Pons (tissue), 1 donor: Measurements from ENCODE around the gene DCC.

Experiments
- DNase-seq: peaks from one replicate; pipeline ENCODE4 v3.0.0-alpha.2; 2016; ENCODE audit warnings: low spot score

The DCC gene

GRCh38 chr18:53224128-53224778 lies 884.3 kb downstream of the DCC start:
- DNase-seq: no peak

GRCh38 chr18:53225567-53226325 lies 885.7 kb downstream of the DCC start:
- no peak for DNase-seq

- no peak for DNase-seq
Observed at GRCh38 chr18:53234610-53235009, 894.6 kb downstream of the DCC start.

DNA sequence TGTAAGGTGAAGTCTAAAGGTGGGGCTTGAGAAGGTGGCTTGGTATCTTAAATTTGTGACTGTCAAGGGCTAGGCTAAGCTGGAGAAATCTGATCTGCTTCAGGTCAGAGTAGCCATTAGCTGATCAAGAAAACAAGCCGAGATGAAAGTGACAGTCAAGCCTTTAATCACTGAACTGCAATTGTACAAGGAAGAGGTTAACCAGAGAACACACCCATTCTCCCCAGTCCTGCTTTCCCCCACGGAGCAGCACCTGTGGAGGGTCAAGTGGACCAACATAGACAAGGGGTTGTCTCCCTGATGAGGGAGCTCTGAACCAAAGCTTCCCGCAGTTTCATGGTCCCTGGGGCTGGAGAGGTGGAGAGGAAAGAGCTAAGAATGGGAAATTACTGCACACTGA lies 901.2 kb downstream of the DCC start:
- DNase-seq: no peak

DNA sequence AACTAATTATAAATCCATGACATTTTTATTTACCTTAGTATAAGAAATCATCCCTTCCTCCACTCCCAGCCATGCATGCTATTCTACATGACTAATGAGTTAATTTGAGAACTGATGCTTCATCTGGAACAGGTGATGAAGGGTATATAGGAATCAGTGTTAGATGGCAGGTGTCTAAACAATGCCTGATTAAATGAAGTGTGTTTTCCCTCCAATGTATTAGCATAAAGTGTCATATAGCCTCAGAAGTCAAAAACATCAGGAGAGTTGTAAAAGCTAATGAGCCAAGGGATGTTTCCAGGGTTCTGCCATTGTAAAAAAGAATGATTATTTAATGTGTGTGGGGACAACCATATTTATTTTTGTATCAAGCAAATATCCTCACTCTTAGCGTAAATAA lies 913.8 kb downstream of the DCC start:
- DNase-seq: no peak

DNA sequence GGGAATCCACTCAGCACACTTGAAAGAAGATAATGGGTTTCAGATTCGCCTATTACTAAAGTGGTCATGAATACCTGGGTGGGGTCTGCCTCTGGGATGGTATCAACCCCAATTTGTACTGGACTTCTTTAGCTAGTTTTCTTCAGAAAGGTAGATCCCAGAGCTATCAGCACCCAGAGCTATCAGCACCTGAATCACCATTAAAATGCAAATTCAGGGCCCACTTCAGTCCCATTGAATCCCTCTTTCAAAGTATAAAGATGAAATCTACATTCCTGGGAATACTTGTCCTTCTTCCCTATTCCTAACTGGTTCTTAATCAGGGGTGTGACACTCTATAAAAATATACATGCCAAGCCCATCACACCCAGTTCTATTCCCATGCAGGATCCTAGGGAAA lies 914.3 kb downstream of the DCC start:
- DNase-seq: no peak

DNA sequence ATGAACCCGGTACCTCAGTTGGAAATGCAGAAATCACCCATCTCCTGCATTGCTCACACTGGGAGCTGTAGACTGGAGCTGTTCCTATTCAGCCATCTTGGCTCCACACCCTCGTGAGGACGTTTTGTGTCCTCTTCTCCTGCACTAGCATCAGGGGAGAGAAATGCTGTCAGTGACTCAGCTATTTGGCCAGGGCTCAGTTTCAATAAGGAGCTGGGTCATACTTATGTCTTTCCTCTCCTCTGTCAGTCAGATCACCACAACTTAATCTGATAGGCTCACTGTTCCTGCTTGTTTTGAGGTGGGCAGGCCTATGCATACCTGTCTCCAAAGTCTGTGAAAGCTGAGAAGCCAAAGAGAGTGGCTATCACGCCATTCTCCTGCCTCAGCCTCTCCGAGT lies 921.2 kb downstream of the DCC start:
- no peak for DNase-seq

GRCh38 chr18:53266850-53267249 lies 926.9 kb downstream of the DCC start:
- no peak for DNase-seq

GRCh38 chr18:53268455-53268854 lies 928.5 kb downstream of the DCC start:
- DNase-seq: no peak

DNA sequence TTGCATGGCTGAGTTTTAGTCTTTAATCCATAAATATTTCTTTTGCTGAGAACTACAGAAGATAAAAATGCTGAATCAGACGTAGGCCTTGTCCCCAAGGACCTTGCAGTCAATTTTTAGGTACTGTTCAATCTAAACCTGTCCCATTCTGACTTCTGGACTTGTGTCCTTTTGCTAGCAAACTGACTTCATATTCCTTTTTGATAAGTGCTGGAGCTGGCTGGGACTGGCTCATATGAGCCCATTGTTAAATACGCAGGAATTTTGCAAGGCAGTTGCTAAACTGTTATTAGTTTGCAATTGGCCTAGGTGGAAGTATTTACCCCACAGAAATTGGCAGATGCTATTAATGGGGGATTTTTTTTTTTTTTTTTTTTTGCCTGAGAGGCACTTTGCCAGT lies 941.4 kb downstream of the DCC start:
- DNase-seq: no peak

DNA sequence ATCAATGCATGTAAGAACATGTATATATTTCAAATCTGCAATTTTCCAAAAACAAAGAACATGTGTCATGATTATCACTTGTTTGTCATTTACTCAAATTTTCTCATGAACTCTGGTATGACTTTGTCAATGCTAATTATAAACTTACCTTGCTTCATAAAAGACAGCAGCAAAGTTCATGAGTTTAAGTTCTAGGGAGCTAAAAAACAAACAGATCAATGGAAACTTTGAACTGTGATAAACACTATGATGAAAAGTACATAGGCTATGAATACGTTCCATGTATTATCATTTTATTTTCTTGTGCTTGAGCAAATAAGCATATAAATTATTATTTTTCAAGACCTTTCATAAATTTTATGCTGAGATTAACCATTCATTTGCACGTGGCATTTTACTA lies 943.7 kb downstream of the DCC start:
- no peak for DNase-seq

- no peak for DNase-seq
Observed at GRCh38 chr18:53305461-53305860, 965.5 kb downstream of the DCC start.

DNA sequence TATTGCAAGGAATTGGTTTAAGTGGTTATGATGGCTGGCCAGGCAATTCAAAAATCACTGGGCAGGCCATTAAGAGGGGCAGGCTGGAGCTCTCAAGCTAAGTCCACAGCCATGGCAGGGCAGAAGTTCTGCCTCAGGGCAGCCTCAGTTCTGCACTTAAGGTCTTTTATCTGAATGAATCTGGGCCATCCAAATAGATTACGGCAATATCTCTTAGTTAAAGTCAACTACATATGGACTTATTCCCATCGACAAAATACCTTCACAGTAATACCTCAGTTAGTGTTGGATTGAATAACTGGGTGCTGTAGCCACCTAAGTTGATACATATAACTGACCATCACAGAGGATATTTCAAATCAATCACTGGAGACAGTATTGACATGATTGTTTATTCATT lies 979.6 kb downstream of the DCC start:
- DNase-seq: no peak

- no peak for DNase-seq
Observed at GRCh38 chr18:53322163-53322562, 982.2 kb downstream of the DCC start.

DNA sequence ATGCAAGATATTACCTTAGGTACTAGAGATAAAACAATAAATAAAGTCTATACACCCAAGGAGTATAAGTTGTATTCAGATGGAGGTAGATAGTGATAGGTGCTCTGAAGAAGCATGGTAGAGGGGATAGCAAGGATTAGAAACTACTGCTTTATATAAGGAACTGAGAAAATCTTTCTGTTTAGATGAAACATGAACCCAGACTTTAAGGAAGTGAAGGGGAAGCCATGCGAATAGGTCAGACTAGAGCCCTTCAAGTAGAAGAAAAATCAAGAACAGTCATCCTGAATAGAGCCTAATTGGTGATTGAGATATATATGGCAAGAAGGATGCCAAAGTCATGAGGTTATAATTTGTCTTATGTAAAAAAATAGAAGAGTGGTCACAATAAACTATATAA lies 984.4 kb downstream of the DCC start:
- no peak for DNase-seq

DNA sequence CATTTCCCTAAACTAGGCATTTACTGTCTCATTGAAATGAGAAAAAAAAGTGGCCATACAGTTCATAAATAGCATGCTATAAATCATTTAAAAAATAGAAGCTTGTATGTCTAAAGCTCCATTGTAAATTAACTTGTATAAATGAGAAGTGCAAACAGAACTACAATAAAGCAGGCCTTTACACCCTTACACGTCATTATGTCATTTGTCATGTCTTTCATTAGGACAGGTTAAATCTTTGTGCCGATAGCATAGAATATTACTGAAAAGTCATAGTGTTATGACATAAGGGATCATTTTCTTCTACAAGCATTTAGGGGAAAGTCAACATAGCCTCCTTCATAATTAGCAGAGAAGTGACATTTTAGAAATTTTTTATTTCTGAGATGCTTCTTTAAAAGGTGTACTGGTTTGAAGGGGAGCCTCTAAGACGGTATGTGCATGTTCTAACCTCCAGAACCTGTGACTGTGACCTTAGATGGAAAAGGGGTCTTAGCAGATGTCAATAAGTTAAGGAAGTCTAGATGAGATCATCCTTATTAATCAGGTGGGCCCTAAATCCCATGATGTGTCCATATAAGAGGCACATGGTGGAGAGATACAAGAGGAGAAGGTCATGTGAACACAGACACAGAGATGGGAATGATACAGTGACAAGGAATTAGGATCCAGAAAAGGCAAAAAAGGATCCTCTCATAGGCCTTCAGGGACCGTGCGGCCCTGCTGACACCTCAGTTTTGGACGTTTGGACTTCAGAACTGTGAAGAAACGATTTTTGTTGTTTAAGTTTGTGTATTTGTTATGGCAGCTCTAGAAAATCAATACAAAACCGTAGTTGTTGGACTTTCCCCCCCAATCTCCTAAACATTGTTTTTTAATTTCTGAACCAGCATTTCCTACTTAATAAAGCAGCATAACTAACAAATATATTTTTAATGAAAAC lies 1020.8 kb downstream of the DCC start:
- DNase-seq: no peak

- DNase-seq: no peak
Observed at GRCh38 chr18:53375621-53376020, 1035.6 kb downstream of the DCC start.

GRCh38 chr18:53380063-53380639 lies 1040.2 kb downstream of the DCC start:
- peak; percentile 80 for DNase-seq

DNA sequence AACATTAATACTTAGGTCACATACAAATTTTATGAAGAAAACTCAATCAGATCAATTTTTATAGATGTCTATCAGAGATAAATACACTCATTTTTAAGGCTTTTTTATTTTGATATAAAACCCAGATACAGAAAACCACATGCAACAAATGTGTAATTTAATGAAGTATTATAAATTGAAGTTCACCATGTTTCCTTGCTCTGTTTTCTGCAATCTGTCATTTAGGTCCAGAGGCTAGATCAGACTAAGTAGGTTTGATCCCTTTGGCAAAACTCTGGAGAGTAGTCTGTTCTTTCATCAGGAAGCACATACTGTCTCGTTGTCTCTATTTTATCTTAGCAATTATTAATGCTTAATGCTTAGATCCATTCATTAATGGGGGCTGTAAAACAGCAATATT lies 1042.9 kb downstream of the DCC start:
- DNase-seq: no peak

- DNase-seq: no peak
Observed at GRCh38 chr18:53385889-53386288, 1045.9 kb downstream of the DCC start.

- no peak for DNase-seq
Observed at GRCh38 chr18:53387581-53387980, 1047.6 kb downstream of the DCC start.

DNA sequence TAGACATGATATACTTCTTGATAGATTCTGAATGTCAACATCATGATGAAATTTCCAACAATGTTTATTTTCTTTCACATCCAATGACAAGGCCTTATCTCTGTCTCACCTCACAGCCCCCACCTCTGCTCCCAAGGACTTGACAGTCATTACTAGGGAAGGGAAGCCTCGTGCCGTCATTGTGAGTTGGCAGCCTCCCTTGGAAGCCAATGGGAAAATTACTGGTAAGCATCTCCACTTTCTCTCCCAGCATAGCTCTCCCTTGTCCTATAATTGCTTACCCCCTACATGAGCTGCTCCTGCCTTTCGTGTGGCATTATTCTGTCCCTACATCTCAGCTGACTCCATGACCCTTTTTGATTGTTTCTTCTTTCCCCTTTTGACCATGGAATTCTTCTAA lies 1062.7 kb downstream of the DCC start:
- DNase-seq: no peak
